Aortic smooth muscle cell (primary cell): ENCODE results near the gene PIGS. TPM values are rescaled to one million over a fixed set of nuclear protein-coding genes. Genes with fewer than 3 reads are reported as not detected.

Experiments used
- total RNA-seq: library from RNA; depleted of rRNA; stranded (reverse); fragments of >200 nt; gene quantifications from 2 replicates; pipeline ENCODE4 v1.2.3, GENCODE V29; 2014

PIGS gene
- 45.0 and 51.4 TPM in 2 replicates for total RNA-seq

GRCh38 chr17:28571361-28572122 is at the start of gene PIGS:
Gene PIGS, minus strand, starts transcription at chr17:28571524. Its CDS starts 28 bp downstream, at chr17:28571496.

GRCh38 chr17:28613931-28614381 is 42.6 kb upstream of the PIGS start, which contains the start of gene RSKR:
Gene RSKR, minus strand, starts transcription at chr17:28614185. Its CDS starts 24 bp downstream, at chr17:28614161.

GRCh38 chr17:28598799-28599310 is 27.5 kb upstream of the PIGS start, which contains the start of gene SPAG5:
Gene SPAG5, minus strand, starts transcription at chr17:28599025. Its CDS starts 79 bp downstream, at chr17:28598946.

GRCh38 chr17:28576758-28577465 is 5.6 kb upstream of the PIGS start, which contains the start of gene ALDOC:
Gene ALDOC, minus strand, starts transcription at chr17:28576895. Its CDS starts 1,363 bp downstream, at chr17:28575532.

GRCh38 chr17:28552176-28552999 is 18.9 kb downstream of the PIGS start, which contains the start of gene UNC119:
Gene UNC119, minus strand, starts transcription at chr17:28552624. Its CDS starts 67 bp downstream, at chr17:28552557.

GRCh38 chr17:28505986-28506665 is 65.2 kb downstream of the PIGS start, which contains the start of gene FOXN1:
Gene FOXN1, plus strand, starts transcription at chr17:28506348. Its CDS starts 17,622 bp downstream, at chr17:28523970.

Other genes with a start within 250 kb of the PIGS start
- 53.0 and 58.7 TPM in 2 replicates for gene IFT20, start 236.1 kb downstream of the PIGS start, total RNA-seq
- 28.9 and 38.4 TPM in 2 replicates for gene TNFAIP1, start 235.8 kb downstream of the PIGS start, total RNA-seq
- gene POLDIP2, start 214.0 kb downstream of the PIGS start, total RNA-seq: 60.7 and 67.1 TPM in 2 replicates
- not detected in 2 replicates for gene SEBOX, start 206.3 kb downstream of the PIGS start, total RNA-seq
- gene VTN, start 201.2 kb downstream of the PIGS start, total RNA-seq: 0.12 and 0.53 TPM in 2 replicates
- gene SARM1, start 199.8 kb downstream of the PIGS start, total RNA-seq: 6.0 and 6.5 TPM in 2 replicates
- gene SLC46A1, start 165.3 kb downstream of the PIGS start, total RNA-seq: 7.5 and 7.8 TPM in 2 replicates
- not detected in 2 replicates for gene SLC13A2, start 97.9 kb downstream of the PIGS start, total RNA-seq
- gene FOXN1, start 65.2 kb downstream of the PIGS start, total RNA-seq: not detected in 2 replicates
- gene UNC119, start 18.9 kb downstream of the PIGS start, total RNA-seq: 19.2 and 19.9 TPM in 2 replicates
- gene ALDOC, start 5.4 kb upstream of the PIGS start, total RNA-seq: 33.3 and 33.5 TPM in 2 replicates
- gene SPAG5, start 27.5 kb upstream of the PIGS start, total RNA-seq: 21.9 and 40.0 TPM in 2 replicates
- gene RSKR, start 42.7 kb upstream of the PIGS start, total RNA-seq: 5.3 and 6.5 TPM in 2 replicates
- gene BLTP2, start 73.6 kb upstream of the PIGS start, total RNA-seq: 182 and 257 TPM in 2 replicates
- gene SDF2, start 90.4 kb upstream of the PIGS start, total RNA-seq: 69.3 and 88.0 TPM in 2 replicates
- gene SUPT6H, start 90.7 kb upstream of the PIGS start, total RNA-seq: 55.5 and 59.6 TPM in 2 replicates
- 1.1 and 2.0 TPM in 2 replicates for gene PROCA1, start 140.4 kb upstream of the PIGS start, total RNA-seq
- 185 and 201 TPM in 2 replicates for gene RAB34, start 146.3 kb upstream of the PIGS start, total RNA-seq
- 906 and 915 TPM in 2 replicates for gene RPL23A, start 148.5 kb upstream of the PIGS start, total RNA-seq
- gene TLCD1, start 154.7 kb upstream of the PIGS start, total RNA-seq: 3.7 and 5.7 TPM in 2 replicates
- gene NEK8, start 157.3 kb upstream of the PIGS start, total RNA-seq: 4.4 and 4.7 TPM in 2 replicates
- 18.1 and 23.9 TPM in 2 replicates for gene TRAF4, start 172.5 kb upstream of the PIGS start, total RNA-seq